Fibroblast of gingiva (primary cell): ENCODE data around the gene FARP1.
"Not testable (repeated sequence)": the region's sequence is repeated elsewhere in the genome, so short reads cannot be mapped to it uniquely, and the experiment has no call there.

Experiments used
- DNase-seq: peaks from one replicate; pipeline ENCODE4 v3.0.0-alpha.2; 2011; ENCODE audit warnings: low read depth

FARP1 gene

GRCh38 chr13:98228661-98229341, 85.9 kb downstream of the FARP1 start:
- DNase-seq: peak; percentile 50

GRCh38 chr13:98230762-98231161, 87.9 kb downstream of the FARP1 start:
- not testable (repeated sequence) for DNase-seq

DNA sequence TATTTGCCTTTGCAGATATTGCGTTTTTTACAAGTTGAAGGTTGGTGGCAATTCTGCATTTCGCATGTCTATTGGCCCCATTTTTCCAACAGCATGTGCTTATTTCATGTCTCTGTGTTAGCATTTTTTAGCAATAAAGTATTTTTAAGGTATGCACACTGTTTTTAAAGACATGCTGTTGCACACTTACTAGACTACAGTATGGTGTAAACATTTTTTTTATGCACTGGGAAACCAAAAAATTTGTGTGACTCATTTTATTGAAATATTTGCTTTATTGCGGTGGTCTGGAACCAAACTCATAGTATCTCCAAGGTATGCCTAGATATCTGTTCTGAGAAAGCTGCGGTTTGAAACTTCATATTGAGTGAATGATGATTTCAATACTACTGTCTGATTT, 89.6 kb downstream of the FARP1 start:
- DNase-seq: no peak

GRCh38 chr13:98233127-98233526, 90.2 kb downstream of the FARP1 start:
- DNase-seq: no peak

- DNase-seq: no peak
Observed at GRCh38 chr13:98234348-98234747, 91.5 kb downstream of the FARP1 start.

DNA sequence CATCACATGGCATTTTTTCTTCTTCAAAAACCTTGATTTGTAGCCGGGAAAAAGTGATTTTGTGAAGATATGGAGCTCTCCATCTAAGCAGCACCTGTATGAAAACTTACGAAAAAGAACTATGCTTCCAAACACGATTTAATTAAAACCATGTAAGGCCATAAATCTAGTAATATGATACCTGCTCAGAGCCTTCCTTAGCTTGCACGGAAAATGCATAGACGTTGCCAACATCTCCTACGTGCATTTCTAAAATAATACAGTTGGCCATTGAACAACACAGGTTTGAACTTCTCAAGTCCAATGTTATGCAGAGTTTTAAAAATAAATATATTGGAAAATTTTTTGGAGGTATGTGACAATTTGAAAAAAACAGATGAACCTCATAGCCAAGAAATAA, 93.3 kb downstream of the FARP1 start:
- DNase-seq: no peak

GRCh38 chr13:98237331-98237730, 94.4 kb downstream of the FARP1 start:
- no peak for DNase-seq

DNA sequence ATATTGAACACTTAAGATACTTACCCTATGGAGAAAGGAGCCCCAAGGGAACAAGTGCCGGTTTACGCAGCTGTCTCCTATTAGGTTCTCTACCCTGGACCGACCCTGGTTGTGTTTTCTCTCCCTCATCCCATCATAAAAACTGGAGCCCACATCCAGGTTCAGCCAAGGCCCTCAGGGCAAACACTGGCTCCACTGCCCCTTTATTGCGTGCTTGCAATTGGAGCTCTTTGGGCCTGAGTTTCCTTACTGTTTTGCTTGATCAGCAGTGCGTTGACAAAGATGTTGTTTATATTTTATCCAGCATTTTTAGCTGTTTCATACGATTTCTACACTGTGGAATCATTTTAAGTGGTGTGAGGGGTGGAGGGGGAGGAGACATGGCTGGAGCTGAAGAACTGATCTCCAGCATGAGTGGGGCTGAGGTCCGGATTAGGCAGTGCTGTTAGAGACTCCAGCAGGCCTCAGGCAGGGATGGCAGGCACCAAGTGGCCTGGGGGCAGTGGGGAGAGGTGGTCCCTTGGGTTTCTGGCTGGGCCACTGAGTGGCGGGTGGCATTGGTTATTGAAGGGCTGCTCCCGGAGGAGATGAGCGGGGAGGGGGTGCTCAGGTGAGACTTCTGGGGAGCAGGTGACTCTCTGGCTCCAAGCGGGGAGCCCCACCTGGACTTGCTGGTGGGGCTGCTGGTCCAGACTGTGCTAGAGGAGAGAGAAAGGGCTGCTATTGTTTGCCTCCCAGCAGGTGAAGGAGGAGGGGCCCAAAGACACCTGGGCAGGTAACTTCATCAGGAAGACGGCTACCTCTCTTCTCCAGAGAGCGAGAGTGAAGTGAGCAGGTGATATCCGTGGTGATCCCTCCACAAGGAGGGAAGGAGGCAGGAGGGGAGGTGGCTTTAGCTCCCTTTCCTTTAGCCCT, 96.5 kb downstream of the FARP1 start:
- DNase-seq: peak; percentile 14

- DNase-seq: no peak
Observed at GRCh38 chr13:98240135-98240534, 97.2 kb downstream of the FARP1 start.

DNA sequence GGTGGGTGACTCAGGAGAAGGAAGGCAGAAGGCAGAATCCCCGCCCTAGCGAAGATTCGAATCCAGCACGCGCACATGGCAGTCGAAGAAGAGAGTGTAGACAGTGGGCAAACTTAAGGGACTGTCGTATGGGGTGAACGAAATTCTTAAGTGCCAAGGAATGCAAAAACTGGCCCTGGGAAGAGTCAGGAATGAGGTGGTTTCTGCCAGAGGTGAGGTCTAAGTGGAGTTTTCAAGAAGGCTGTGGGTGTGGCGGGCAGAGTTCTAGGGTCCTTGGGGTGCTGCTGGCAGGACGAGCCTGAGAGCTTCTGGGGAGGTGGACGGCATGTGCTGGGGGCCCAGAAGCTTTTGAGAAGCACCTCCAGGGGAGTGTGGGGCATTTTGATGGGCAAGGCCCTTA, 98.1 kb downstream of the FARP1 start:
- no peak for DNase-seq

GRCh38 chr13:98241976-98242375, 99.1 kb downstream of the FARP1 start:
- DNase-seq: no peak

DNA sequence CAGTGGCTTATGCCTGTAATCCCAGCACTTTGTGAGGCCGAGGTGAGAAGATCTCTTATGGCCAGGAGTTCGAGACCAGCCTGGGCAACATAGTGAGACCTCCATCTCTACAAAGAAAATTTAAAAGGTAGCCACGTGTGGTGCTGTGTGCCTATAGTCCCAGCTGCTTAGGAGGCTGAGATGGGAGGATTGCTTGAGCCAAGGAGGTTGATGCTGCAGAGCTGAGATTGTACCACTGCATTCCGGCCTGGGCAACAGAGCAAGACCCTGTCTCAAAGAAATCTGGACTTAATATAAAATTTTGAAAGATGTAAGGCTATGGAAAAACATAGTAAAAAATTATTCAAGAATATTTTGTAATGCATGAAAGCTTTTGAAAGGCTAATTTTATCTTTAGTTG, 99.5 kb downstream of the FARP1 start:
- DNase-seq: no peak

DNA sequence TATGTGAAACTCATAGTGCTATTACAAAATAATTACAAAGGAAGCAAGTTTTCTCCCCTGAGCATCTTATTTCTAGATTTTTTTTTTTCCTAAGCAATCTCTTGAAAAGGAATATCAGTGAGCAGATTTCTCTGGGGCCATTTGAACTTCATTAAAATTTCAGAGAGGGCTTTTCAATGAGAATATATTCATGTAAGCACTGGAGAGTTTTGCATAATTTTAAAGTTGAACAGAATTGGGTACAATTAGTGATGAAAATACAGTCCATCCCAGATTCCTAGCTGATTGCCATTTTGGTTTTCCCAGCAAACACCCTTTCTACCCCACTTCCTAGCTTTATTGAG, 101.0 kb downstream of the FARP1 start:
- DNase-seq: no peak

GRCh38 chr13:98246538-98247172, 103.8 kb downstream of the FARP1 start:
- no peak for DNase-seq

DNA sequence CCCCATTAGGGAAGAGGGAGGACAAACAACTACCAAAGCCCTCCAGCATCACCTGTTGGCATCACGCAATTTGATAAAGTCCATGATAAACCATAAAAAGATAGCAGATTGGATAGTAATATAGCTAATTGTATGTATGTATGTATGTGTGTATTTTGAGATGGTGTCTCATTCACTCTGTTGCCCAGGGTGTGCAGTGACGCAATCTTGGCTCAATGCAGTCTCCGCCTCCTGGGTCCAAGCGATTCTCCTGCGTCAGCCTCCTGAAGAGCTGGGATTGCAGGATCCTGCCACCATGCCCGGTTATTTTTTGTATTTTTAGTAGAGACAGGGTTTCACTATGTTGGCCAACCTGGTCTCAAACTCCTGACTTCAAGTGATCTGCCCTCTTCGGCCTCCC, 108.8 kb downstream of the FARP1 start:
- DNase-seq: no peak

GRCh38 chr13:98252931-98253470, 110.1 kb downstream of the FARP1 start:
- DNase-seq: peak; percentile 21

DNA sequence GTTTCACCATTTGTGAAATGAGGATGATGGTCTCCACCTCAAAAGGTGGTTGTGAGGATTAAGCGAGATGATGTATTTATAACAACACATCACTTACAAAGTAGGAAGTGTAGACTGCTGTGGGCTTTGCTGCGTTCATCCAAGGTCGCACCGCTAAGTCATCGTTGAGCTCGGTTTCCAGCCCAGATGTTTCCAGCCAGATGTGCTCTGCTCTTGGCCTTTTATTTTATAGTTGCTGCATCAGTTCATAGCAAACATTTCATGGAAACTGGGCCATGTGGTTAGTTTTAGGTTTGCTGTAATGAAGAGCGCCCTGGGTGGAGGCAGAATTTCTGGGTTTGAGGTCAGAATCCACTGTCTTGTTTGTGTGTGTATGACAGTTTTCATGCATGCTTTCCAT, 110.6 kb downstream of the FARP1 start:
- peak; percentile 54 for DNase-seq

DNA sequence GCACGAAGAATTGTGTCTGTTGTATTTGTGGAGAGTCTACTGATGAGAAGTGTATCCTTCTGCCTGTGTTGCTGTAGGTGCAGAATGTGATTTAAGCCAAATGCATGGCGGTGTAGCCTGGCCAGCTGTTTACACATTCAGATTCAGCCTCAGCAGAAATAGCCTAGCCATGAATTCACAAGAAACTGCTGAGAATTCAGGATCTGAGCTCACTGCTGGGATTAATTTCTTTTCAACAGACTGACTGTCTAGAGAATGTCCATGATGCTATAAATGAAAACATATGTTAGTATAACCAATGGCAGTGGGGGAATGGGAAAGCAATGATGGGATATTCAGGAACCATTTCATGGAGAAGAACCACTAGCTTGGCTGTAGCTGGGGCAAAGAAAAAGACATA, 111.6 kb downstream of the FARP1 start:
- peak; percentile 81 for DNase-seq

DNA sequence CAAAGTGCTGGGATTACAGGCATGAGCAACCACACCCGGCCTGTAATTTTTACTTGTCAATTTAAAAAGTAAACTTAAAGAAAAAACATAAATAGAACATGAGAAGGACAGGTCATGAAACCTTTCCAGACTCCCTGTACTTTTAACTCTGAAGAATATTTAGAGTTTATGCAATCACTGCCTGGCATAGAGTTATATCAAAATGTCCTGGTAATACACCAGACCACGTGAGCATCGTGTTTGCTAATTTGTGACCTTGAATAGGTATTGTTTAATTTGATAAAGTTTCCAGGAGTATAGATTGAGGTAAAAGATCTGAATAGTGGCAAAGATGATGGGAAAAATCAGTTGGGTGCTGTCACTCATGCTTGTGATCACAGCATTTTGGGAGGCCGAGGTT, 115.3 kb downstream of the FARP1 start:
- no peak for DNase-seq

GRCh38 chr13:98260357-98261164, 117.7 kb downstream of the FARP1 start:
- no peak for DNase-seq

- no peak for DNase-seq
Observed at GRCh38 chr13:98261165-98261702, 118.3 kb downstream of the FARP1 start.

DNA sequence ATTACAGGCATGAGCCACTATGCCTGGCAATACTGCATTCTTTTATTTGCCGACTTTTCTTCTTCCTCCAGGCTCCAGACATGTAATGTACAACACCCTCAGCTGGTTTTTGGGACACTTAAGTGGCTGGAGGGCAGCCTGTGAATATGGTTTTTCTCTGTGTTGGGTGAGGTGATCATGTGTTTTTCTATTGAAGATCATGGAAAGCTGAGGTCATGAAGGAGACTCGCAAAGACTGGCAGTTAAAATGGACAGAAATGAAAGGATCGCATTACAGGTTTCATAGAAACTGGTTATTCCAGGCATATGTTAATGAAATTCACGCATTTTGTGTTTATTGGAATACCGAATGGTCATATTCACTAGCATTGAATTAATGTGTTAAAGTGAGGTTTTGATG, 119.4 kb downstream of the FARP1 start:
- DNase-seq: no peak
